CD4-positive, alpha-beta T cell treated with Interleukin-17A for 1 hour (primary cell): ENCODE results near the gene TENT4B.
A peak's percentile ranks its signal among the peaks of the same experiment; 100 is the strongest.

ENCODE experiments used
- DNase-seq: peaks from one replicate; pipeline ENCODE4 v3.0.0-alpha.2; 2020

Gene TENT4B

DNA sequence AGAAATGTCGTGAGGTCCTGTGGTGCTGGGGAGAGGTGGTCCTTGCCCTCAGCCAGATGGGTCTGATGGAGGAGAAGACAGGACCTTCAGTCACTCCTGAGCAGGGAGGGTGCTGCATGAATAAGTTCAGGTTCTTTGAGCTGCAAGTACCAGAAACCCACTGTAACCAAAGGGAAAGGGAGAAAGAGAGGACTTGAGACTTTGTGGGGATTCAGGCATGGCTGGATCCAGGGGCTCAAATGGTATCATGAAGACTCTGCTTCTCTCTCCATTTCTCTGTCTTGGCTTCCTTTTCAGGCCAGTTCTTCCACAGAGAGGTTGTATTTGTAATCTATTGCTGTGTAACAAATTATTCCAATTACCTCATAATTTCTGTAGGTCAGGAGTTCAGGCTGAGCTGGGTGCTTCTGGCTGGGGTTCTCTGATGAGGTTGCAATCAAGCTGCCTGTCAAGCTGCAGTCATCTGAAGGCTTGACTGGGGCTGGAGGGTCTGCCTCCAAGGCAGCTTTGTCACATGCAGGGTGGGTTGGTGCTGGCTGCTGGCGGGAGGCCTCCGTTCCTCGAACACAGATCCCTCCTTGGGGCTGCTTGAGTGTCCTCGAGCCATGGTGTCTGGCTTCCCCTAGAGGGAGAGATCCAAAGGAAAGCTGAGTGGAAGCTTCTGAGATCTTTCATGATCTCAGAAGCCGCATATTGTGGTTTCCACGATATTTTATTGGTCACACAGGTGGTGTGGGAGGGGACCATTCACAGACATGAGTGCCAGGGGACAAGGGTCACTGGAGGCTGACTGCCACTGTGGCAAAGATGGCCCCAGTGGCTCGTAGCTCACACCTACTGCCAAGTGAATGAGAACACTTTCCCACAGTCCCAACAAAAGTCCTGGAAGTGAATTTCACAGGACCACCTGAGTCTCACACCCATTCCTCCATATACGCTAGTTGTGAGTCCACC, 107.4 kb downstream of the TENT4B start:
- DNase-seq, result no peak

DNA sequence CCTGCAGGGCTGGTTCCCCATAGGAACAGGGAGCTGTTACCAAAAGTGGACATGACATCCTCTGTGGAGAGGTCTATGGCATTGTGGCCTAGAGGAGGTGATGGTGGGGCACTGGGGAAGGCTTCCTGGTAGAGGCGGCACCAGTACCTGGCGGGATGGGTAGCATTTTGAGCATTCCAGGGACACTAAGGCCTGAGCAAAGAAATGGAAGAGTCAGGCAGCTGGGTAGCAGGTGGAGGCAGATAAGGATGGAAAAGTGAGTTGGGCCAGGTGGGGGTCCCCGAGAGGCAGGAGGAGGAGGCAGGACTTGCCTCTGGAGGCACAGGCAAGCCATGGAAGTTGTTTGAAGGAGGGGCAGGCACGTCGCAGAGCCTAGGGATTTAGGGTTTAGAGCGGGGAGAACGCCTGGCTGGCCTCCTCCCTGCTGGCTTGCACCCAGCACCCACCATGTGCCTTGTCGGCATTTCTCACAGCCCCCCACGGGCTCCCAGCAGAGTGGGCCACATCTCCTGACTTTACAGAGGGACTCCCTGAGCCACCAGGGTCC, 108.1 kb downstream of the TENT4B start:
- no peak for DNase-seq

DNA sequence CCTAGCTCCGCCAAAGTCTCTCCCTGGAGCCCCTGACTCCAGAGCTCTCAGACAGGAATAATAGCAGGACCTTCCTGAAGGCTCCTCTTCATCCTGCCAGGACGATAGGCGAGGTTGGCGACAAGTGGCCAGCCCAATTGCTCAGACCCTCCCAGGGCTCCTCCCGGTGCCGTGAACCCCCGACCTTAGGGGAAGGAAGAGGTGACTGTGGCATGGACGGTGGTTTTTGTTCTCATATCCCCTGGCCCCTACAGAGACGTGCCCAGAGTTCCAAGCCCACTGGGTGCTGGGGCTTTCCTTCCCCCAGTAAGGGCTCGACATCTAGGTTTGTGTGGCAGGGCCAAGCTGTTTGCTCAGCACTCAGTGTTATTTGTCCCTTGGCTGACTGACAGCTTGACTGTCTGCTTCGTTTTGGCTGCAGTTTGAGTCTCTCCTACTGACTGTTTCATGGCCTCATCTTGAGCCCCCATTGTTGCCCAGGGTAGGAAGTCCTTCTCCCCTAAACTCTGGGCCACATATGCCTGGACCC, 108.7 kb downstream of the TENT4B start:
- no peak for DNase-seq

DNA sequence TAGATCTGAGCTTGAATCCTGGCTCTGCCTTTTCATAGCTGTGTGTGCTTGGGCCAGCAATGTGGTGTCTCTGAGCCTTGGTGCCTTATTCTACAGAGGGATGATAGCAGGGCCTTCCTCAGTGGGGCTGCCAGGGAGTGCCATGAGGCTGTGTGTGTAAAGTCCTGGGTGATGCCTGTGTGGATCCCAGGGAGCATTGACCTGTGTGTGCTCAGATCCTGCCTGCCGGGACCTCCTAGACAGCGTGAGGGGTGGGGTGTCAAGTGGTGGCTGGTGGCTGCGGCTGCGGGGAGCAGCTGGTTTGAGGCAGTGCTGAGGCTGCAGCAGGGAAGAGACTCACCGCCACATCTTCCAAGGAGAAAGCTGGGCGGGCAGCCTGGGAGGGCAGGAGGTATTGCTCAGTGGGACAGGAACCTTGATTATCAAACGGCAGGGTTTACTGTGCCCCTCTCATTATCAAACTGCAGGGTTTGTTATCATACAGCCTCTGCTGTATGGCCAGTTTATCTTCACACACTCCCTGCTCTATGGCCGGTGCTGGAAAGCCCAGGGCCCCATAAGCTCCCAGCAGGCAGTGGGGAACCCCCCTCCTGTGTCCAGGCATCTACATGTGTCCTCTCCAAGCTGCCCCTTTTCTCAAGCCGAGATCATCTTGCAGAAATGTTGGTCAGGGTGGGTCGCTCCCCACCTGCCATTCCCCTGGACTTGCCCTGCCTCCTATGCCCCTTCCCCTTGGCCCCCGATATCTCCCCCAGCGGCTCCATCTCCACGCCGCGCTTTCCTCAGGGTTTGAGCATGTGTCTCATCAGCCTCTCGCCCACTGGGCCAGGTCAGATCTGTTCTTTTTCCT, 110.2 kb downstream of the TENT4B start:
- no peak for DNase-seq

DNA sequence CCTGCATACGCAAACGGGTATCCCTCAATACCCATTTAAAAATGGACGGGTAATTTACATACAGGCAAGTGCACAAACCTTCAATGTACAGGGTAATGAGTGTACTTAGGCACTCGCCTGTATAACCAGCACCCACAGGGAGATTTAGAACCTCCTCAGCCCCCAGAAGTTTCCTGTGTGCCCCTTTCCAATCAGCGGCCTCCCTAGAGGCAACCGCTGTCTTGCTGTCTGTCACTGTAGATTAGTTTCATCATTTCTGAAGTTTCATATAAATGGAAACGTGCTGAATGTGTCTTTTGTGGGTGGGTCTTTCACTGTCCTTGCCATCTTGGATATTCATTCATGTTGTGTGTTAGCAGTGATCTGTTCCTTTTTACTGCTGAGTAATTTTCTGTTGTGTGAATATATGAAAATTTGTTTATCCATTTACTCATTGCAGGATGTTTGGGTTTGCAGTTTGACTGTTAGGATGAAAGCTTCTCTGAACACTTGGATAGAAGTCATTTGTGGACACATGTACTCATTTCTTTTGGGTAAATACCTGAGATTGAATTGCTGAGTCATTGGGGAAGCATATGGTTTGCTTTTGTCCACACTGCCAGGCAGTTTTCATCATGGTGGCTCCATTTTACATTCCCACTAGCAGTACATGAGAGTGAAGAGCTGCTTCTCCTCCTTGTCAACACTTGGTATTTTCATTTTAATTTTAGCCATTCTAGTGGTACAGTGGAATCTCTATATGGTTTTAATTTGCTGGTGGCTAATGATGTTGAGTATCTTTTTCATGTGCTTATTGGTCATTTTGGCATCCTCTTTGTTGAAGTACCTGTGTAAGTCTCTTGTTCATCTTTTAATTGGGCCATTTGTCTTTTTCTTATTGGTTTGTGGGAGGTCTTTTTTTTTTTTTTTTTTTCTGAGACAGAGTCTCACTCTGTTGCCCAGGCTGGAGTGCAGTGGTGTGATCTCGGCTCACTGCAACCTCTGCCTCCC, 111.1 kb downstream of the TENT4B start:
- DNase-seq, result no peak

GRCh38 chr16:50265260-50265659, 112.2 kb downstream of the TENT4B start:
- peak; percentile 68 for DNase-seq

GRCh38 chr16:50265716-50266336, 112.7 kb downstream of the TENT4B start:
- no peak for DNase-seq

GRCh38 chr16:50266337-50267091, 113.4 kb downstream of the TENT4B start, which contains the start of gene ADCY7:
Gene ADCY7, plus strand, starts transcription at chr16:50266551. Its CDS starts 21,629 bp downstream, at chr16:50288180.
- peak; percentile 87 for DNase-seq

DNA sequence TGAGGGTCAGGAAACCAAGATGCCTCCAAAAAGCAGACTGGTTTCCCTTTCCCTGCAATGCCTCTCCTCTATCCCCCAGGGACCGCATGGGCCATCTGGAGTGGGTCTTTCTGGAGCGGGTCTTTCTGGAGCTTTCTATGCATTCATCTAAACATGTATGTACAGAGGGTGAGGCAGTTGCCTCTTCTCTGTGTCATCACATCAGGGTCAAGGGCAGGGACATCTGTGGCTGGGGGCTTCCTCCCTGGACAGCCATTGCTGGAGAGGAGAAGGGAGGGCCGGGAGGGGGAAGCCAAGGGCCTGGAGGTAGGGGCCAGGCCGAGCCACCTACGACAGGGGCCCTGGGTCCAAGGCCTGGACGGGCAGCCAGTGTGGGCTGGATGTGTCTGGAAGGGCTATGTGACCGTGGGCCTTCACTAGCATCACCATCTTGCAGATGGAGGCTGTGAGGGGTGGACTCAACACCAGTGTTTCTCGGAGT, 114.1 kb downstream of the TENT4B start:
- DNase-seq, result no peak

GRCh38 chr16:50267651-50268050, 114.5 kb downstream of the TENT4B start:
- DNase-seq, result peak; percentile 53

DNA sequence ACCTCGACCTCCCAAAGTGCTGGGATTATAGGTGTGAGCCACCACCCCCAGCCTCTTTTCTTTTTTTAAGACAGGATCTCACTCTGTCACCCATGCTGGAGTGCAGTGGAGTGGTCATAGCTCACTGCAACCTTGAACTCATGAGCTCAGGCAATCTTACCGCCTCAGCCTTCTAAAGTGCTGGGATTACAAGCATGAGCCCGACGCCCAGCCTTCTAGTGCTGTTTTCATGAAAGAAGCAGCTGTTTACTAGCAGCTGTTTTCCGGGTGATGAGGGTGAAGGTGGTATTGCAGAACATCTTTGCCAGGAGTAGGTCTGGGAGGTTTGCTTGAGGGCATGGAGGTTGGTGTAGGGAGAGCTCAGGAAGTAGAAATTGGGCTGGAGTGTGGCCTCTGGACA, 115.2 kb downstream of the TENT4B start:
- no peak for DNase-seq

GRCh38 chr16:50269061-50269705, 116.1 kb downstream of the TENT4B start:
- DNase-seq, result no peak

DNA sequence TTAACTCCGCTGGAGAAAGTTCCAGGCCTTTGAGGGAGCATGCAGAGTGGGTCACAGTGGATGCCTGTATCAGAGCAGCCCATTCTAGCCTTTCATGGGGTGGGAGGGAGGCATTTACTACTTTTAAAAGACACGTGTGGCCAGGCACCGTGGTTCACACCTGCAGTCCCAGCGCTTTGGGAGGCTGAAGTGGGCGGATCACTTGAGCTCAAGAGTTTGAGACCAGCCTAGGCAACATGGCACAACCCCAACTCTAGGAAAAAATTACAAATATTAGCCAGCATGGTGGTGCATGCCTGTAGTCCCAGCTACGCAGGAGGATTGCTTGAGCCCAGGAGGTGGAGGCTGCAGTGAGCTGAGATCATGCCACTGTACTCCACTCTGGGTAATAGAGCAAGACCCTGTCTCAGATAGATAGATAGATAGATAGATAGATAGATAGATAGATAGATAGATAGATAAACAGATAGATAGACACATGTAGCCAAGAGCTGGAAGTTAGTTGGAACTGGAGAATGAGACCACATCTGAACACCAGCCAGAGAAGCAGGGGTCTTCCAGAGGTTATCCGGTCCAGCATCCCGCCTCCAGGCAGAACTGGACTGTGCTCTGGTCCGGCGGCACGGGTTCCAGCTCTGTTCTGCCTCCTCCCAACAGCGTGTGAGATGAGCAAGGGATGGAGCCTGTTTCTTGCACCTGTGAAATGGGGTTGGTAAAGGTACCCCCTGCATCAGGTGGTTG, 116.8 kb downstream of the TENT4B start:
- DNase-seq, result no peak

- no peak for DNase-seq
Observed at GRCh38 chr16:50270510-50271147, 117.5 kb downstream of the TENT4B start.

DNA sequence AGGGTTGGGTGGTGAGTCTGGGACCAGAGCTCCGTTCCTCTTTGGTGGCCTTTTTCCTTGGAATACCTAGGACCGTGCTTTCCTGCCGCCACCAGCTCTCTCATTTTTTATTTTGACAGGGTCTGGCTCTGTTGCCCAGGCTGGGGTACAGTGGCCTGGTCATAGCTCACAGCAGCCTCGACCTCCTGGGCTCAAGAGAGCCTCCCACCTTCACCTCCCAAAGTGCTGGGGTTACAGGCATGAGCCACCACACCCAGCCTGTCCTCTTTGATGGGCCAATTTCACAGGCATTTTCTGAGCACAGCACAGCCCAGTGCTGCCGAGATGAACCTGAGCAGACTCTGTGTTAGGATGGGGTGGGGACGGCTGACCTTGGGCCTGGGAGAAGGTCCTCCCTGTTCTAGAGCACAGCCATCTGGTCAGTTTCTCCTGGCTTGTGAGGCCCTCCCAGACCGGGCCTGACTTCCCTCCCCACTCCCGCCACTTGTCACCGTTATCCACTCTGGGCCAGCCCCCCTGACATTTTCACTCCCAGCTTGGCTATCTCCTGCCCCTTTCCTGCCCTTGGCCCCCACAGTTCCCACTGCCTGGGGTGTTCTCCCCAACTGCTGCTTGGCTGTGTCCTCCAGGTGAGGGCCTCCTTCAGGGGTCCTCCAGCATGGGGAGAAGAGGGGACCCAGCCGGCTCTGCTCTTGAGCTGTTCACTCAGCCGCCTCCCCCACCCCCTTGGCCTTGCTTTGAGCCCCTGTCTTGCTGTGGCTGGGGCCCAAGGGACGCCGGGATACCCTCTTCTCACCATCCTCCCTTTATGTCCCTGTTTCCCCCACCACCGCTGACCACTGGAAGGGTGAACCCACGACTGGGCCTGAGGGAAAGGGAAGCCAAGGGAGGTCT, 118.3 kb downstream of the TENT4B start:
- no peak for DNase-seq

DNA sequence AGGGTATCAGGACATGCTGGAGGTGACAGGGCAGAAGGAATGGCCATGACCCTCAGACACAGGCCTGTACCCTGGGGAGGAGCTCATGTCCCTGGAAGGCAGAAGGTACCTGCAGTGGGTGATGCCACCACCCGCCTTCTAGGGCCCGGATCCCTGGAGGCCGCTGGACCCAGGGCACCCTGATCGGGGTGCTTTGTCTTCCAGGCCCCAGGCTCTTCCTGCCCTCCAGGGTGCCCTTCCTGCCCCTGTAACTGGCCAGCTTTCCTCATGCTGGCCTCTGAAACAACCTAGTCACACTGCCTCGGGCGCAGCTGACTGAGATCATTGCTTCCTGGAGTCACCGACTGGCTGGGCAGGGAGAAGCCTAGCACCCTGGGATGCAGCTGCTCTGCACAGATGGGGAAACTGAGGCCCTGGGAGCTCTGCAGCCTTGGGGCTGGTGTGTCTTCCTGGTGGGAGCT, 119.0 kb downstream of the TENT4B start:
- no peak for DNase-seq

DNA sequence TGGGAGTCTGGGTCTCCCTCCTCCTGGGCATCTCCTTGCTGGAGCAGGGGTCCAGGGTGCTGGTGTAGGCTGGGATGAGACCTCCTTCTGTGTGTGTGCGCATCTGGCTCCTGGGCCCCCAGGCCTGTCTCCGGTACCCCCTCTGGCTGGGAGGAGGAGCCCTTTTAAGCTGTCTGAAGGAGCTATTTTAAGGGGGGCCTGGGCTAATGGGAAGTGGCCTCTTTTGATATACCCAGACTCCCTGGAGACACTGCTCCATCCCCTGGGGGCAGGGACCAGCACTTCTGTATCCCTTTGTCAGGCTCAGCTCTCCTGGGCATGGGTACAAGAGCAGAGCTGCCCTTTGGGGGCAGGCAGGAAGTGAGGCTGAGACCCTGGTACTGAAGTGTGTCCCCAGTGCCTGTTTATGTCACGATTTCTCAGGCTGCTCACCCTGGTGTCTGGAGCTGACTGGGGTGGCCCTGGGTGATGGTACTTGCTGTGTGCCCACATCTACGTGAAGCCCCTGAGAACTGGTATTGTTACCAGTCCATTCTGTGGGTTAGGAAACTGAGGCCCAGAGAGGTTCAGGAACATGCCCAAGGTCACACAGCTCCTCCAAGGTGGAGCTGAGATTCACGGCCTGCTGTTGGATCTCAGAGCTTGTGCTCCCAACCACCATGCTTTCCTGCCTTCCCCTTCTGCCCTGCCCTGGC, 119.7 kb downstream of the TENT4B start:
- no peak for DNase-seq
